Endothelial cell of hepatic sinusoid (primary cell): Measurements from ENCODE around the gene PCSK7.
"Not testable (repeated sequence)": the region's sequence is repeated elsewhere in the genome, so short reads cannot be mapped to it uniquely, and the experiment has no call there.

Experiments used
- in situ Hi-C: cut with HindIII; loops from 2 replicates; pipeline ENCODE4 v1.10.0; 2017; ENCODE audit warnings: low sequenced_read_pairs

Gene PCSK7

DNA sequence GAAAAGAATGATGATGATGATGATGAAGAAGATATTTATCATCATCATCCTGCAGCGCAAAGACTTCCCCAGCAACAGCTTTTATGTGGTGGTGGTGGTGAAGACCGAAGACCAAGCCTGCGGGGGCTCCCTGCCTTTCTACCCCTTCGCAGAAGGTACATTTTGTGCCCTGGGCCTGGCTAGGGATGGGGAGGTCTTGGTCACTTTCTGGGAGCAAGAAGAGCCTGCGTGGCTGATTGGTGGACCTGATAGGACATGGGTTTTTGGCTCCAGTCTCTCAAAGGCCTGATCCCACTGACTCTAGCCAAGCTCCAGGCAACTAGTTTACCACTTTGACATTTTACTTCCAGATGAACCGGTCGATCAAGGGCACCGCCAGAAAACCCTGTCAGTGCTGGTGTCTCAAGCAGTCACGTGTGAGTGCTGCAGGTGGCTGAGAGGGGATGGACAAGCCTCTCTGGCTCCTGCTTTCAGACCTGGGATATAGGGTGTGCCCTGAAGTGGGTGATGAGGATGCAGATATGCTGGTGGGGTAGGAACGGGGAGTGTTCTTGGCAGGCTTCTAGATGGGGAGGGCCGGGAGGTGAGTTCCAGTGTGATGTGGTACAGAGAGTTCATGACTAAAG lies 48.0 kb downstream of the PCSK7 start:
- in situ Hi-C loops, result no loop called here

DNA sequence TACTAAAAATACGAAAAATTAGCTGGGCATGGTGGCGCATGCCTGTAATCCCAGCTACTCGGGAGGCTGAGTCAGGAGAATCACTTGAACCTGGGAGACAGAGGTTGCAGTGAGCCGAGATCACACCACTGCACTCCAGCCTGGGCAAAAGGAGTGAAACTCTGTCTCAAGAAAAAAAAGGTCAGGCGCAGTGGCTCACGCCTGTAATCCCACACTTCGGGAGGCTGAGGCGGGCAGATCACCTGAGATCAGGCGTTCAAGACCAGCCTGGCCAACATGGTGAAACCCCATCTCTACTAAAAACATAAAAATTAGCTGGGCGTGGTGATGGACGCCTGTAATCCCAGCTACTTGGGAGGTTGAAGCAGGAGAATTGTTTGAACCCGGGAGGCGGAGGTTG lies 48.7 kb downstream of the PCSK7 start:
- in situ Hi-C loops, result not testable (repeated sequence)

DNA sequence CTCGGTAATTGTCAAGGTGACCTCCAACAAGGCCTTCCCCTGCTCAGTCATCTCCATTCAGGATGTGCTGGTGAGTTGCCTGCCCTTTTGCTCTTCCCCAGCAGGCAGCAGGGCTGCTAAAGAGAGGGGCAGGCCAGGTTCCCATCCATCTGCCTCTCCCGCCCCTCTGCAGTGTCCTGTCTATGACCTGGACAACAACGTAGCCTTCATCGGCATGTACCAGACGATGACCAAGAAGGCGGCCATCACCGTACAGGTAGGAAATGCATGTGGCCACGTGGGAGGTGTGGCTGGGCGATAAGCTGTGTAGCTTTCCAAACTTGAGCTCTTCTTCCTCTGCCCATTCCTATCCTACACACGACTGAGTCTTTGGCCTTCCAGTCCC lies 49.3 kb downstream of the PCSK7 start:
- in situ Hi-C loops, result no loop called here

- in situ Hi-C loops, result no loop called here
These were observed 50.0 kb downstream of the PCSK7 start for GRCh38 chr11:117181586-117182550.

DNA sequence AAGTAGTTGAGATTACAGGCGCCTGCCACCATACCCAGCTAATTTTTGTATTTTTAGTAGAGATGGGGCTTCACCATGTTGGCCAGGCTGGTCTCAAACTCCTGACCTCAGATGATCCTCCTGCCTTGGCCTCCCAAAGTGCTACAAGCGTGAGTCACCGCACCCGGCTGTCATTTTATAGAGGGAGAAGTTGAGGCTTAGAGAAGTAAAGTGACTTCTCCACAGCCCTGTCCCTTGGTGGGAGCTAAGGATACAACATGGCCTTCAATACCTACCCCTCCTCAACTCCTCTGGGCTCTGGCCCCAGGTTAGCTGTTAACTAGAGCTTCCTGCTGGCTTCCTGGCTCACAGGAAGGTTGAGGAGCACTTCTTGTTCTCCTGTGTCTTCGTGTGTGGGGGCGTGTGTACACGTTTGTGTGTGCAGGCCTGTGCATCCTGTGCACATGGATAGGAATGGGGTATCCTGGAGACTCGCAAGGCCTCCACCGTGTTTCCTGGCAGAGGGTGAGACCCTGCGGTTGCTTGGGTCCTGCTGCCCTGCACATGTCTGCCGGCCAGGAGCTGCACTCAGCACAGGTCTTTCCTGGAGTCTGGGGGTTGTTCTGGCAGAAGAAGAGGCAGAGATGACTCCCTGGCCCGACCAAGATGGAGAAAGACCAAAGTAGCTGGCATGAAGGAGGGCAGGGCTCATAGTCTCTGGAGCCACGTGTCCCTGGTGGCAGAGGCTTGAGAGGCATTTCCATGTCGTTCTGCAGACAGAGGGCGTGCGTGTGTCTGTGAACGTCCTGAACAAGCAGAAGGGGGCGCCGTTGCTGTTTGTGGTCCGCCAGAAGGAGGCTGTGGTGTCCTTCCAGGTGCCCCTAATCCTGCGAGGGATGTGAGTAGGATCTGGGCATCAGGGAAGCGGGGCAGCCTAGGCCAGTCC lies 51.0 kb downstream of the PCSK7 start:
- in situ Hi-C loops, result no loop called here

DNA sequence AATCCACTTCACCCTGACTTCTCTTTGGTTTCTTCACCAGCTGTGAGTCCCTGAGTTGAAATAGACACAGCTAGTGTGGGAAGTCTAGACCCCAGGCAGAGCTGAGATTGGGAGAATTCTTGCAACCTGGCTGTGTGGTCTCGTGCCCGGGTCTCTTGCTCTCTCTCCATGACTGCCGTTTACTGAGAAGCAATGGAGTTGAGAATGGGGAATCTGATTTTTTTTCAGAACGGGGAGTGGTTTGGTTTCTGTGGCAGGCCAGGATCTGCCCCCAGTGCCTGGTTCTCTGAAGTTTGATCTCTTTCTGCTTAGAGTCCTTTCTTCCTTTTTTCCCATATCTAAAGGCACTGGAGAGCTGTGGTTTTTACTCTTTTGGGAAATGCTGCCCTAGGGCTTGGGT lies 51.9 kb downstream of the PCSK7 start:
- in situ Hi-C loops, result no loop called here

DNA sequence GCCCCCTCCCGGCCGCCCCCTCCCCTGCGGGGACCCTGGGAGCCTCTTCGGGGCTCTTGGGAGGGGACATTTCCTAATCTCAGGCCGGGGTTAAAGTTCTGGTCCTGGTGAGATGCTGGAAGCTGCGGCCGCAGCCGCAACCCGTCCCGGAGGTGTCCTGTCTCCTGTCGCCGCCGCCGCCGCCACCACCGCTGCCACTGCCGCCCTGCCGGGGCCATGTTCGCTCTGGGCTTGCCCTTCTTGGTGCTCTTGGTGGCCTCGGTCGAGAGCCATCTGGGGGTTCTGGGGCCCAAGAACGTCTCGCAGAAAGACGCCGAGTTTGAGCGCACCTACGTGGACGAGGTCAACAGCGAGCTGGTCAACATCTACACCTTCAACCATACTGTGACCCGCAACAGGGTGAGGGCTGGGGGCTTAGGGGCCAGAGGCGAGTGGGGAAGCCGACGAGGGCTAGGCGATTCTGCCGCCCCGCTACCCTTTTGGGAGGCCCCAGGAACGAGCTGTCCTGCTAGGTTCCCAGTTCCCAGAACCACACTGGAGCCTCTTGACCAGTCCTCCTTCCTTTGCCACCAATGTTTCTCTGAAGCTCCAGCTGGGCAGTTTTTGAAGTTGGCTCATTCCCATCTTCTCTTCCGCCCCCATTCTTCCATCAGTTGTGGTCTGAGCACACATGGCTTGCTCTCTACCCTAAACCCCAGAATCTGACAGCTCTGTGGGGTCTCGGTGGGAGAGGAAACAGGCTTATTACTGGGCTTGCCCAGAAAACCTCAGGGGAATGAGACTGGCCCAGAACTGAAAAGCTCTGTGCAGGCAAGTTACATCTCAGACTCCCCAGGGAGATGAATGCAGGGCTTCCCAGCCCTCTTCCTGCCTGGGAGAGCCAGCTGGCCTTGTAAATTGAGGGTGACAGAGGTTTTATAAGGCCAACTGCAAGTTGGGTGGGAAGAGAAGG lies 52.5 kb downstream of the PCSK7 start:
- in situ Hi-C loops, result loop anchor here (5.0 kb wide), 1 partner anchor 58 kb away; no protein-coding TSS in a partner anchor

- in situ Hi-C loops, result loop anchor here (5.0 kb wide), 1 partner anchor 59 kb away; no protein-coding TSS in a partner anchor
These were observed 53.5 kb downstream of the PCSK7 start, which contains the start of gene SIDT2 for GRCh38 chr11:117178210-117179034. Gene SIDT2 (plus strand): TSS chr11:117178743. CDS start chr11:117179264, 521 bp downstream.

DNA sequence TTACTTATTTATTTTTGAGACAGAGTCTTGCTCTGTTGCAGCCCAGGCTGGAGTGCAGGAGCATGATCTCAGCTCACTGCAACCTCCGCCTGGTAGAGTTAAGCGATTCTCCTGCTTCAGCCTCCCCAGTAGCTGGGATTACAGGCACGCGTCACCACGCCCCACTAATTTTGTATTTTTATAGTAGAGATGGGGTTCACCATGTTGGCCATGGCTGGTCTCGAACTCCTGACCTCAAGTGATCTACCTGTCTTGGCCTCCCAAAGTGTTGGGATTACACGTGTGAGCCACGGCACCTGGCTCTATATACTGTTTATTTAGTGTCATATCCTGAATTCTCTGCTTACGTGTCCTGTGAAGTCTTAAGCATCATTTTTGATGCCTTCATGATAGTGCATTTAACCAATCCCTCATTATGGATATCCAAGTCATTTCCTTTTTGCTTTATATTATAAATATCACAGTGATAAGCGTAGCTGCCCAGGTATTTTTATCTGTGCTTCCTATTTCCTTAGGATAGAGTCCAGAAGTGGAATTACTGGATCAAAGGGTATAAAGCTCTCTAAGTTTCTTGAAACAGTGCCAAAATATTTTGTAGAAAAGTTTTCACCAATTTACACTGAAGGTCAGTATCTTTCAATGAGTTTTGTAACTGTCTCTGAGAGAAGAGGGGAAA lies 54.2 kb downstream of the PCSK7 start:
- in situ Hi-C loops, result loop anchor here (5.0 kb wide), 1 partner anchor 60 kb away; no protein-coding TSS in a partner anchor

DNA sequence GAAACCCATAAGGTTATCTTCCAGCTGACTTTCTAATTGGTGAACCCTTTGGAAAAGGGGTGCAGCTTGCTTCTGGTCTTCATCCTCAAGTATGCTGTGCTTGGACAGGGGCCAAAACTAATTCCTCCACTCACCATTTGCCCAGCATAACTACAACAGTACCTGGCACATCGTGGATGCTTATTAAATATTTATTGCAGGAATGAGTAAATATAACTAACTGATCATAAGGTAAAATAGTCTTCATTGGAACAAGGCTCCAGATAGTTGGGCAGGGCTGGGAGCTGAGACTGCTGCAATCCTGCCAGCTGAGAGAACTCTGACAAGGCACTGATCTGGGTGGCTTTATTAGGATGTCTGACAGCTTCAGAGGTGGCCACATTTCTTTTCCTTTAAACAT lies 55.7 kb downstream of the PCSK7 start:
- in situ Hi-C loops, result loop anchor here (5.0 kb wide), 1 partner anchor 61 kb away; no protein-coding TSS in a partner anchor

GRCh38 chr11:117175781-117176180 lies 56.1 kb downstream of the PCSK7 start:
- in situ Hi-C loops, result loop anchor here (5.0 kb wide), 1 partner anchor 62 kb away; no protein-coding TSS in a partner anchor

DNA sequence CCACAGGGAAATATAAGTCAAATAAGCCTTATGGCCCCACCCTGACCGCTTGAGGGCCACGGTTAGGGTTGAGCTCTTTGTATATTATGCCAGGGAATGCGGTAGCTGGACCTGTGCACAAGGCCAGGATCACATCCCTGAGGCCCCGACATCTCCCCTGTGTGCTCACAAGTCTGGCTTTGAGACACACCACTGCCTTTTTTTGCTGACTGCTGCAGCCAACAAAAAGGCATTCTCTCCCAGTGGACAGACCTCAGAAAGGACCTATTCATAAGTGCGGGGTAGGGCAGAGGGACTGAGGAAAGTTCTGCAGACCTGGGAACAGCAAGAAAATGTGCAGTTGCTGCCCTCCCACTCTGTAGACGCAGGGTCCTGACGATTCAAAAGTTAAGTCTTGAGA lies 56.8 kb downstream of the PCSK7 start:
- in situ Hi-C loops, result loop anchor here (5.0 kb wide), 1 partner anchor 62 kb away; no protein-coding TSS in a partner anchor

GRCh38 chr11:117172724-117173421 lies 59.0 kb downstream of the PCSK7 start:
- in situ Hi-C loops, result no loop called here

DNA sequence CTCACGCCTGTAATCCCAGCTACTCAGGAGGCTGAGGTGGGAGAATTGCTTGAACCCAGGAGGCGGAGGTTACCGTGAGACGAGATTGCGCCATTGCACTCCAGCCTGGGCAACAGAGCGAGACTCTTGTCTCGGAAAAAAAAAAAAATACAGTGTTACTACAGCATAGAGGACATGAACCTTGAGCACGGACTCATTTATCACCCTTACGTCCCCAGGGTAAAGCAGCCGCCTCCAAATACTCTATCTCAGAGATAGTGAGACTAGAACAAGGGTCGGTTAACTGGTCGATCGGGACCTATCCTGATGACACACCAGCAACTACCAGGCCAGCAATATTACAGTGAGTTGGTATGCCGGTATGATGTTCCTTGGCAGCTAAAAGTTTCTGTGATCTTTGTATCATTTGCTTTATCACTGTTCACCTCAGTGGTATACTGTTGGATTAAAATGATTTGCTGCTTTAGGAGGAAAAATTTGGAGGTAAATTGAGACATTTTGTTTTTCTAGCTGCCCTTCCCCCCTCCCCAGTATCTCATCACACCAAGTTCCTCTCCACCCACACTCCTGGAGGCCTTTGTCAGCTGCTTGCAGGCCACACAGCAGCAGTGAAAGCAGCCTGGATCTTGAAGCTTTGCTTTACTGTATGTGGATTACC lies 60.3 kb downstream of the PCSK7 start:
- in situ Hi-C loops, result no loop called here

- in situ Hi-C loops, result no loop called here
These were observed 60.9 kb downstream of the PCSK7 start for GRCh38 chr11:117171007-117171403.

GRCh38 chr11:117170210-117170609 lies 61.7 kb downstream of the PCSK7 start:
- in situ Hi-C loops, result no loop called here

DNA sequence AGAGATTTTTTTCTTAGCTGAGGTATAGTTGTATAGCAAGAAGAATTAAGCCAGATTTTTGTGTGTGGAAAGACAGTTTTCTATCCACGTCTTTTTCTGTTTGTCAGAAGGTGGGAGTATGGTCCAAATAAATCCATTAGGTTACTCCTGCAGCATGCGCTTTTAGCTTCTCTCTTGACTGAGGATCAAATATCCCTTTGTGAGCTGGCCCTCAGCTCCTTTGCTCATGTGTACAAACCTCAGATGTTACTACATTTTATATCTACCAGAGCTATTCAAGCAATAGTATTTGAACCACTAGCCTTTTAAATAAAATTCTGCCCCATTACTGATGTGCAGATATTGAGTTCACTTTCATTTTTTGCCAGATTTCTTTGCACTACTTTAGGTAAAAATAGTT lies 62.1 kb downstream of the PCSK7 start:
- in situ Hi-C loops, result no loop called here
